ENCODE data around the gene AFMID.

Gene AFMID

DNA sequence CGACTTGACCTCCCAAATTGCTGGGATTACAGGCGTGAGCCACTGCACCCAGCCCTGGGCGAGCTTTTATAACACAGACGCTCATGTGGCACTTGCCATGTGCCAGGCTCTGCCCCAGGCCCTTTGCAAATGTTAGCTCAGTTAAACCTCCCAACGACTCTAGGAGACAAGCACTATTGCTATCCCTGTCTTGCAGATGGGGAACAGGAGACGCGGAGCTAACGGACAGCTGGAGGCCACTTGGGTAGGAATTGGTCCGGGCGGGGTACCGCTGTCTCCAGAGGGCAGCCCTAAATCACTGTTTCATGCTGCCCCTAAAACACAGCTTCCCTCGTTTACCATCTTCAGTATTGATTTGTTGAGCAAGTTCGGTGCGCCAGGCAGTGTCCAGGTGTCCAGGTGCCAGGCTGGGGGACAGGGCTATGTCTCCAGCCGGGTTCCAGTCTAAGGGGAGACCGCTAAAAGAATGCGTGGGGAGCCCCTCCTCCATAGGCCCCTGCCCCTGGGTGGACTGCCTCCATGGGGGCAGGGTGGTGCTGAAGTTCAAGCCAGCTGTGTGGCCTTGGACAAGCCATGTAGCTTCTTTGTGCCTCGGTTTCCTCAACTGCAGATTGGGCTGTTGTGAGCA is 68.0 kb downstream of the AFMID start:
- DNase-seq (ENCODE audit: low read depth in 2 of 2): no peak

DNA sequence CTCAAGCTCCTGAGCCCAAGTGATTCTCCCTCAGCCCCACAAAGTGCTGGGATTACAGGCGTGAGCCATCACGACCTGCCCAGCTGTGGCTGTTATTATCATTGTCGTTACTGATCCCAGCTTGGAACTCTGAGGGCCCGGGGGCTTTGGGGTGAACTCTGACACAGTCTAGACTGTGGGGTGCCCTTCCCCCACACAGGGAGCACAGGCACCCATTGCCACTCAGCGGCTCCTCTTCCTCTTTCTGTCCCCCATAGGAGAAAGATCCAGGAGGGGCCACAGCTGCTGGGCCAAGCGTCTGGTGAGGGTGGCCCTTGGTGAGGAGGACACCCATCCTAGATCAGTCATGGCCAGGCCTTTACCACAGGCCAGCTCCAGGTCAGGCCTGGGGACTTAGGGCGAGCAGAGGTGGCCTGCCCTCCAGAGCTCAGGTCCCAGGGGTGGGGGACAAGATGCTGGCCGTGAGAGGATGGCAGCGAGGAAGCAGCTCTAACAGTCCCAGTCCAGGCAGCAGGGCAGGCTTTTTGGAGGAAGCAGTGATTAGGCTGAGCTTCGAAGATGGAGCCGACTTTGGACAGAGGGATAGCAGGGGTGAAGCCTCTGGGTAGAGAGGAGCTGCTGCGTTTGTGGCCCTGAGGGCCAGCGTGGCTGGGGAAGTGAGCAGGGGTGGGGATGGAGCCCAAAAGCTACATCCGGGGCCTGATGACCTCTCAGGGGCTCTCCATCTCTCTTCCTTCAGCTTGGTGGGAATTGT is 69.0 kb downstream of the AFMID start:
- no peak for DNase-seq (ENCODE audit: low read depth in 2 of 2)

DNA sequence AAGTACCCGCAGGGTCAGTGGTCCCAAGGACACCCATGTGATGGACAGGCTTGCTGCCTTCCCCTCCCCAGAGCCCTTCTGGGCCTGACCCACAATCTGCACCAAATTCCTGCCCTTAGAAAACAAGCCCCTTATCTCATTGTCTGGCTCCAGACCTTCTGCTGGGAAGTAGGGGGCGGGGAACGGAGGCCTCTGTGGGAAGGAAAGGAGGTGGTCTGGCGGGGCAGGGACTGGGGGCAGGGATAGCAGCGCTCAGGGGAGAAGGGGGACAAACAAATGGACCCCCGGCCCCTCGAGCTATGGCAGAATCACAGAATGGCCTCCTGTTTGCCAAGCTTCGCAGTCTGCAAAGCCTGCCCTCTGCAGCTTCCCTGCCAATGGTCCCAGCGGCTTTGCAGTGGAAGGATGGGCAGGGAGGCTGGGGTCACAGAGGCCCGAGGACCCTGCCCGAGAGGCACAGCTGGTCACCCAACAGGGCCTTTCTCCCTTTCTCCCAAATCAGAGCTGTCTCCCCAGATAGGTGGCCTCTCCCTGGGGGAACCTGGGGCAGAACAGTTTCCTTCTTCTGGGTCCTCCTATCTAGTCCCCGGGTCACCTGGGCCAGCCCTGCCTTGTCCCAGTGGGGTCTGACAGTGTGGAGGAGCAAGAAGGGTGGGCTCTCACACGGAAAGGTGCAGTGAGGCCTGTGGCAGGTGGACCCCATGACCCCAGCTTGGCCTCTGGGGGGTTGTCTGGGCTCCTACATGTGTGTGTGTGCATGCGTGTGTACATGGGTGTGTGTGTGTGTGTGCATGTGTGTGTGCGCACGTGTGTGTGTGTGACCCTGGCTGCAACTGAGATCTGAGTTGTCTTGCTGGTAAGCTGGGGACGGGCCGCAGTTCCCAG is 69.8 kb downstream of the AFMID start:
- no peak for DNase-seq (ENCODE audit: low read depth in 2 of 2)
